Measurements from ENCODE around the gene PAX5.

GRCh38 chr9:36868586-36869282, 165.3 kb downstream of the PAX5 start:
- TF ChIP-seq EP300 (IDR thresholded peaks at IDR 0.05; ENCODE audit: borderline replicate concordance) (no peak), TAF1 (IDR thresholded peaks at IDR 0.05; ENCODE audit: low read depth) (no peak), CEBPB (IDR thresholded peaks at IDR 0.05) (no peak), RAD21 (IDR thresholded peaks at IDR 0.05; ENCODE audit: low read depth) (no peak), USF1 (IDR thresholded peaks at IDR 0.05) (no peak), TCF12 (IDR thresholded peaks at IDR 0.05; ENCODE audit: low read depth) (no peak), NFIC (IDR thresholded peaks at IDR 0.05) (no peak), CREB1 (IDR thresholded peaks at IDR 0.05; ENCODE audit: low read depth) (no peak), MAX (IDR thresholded peaks at IDR 0.05) (no peak)
